IMR-90 (cell line): Measurements from ENCODE around the gene SULT1E1. TPM values are rescaled to one million over a fixed set of nuclear protein-coding genes. Genes with fewer than 3 reads are reported as not detected.

ENCODE experiments used
- ATAC-seq: fragments of 200-7000 bp; cut with Tn5 transposase; 2 replicates; pipeline ENCODE4 v1.9.1; 2020; ENCODE audit warnings: low read depth, mild to moderate bottlenecking, moderate library complexity
- BruUV-seq: library from RNA; stranded (reverse); fragments of 400-500 nt; replicated peaks from 2 replicates; lab custom pipeline; 2021; lab: Mats Ljungman, UMichigan
- CTCF ChIA-PET: fragments of 300-600 bp; formaldehyde crosslinking; extraction: SDS; loops from one replicate; lab custom pipeline; 2021; ENCODE audit warnings: antibody characterized with exemption; lab: Yijun Ruan, JAX
- POLR2A ChIA-PET: fragments of 300-600 bp; sonication (Branson Sonifier 250); formaldehyde crosslinking; loops from one replicate; lab custom pipeline; 2022; ENCODE audit warnings: antibody characterized with exemption; ENCODE audit not compliant: unreplicated experiment; lab: Charles Lee
- DNase-seq: peaks from one replicate; pipeline ENCODE4 v3.0.0; 2013
- H2AFZ ChIP-seq: replicated peaks from 2 replicates; pipeline ENCODE3; 2013; ENCODE audit warnings: low read length, mild to moderate bottlenecking; ENCODE audit not compliant: poor library complexity
- H2AK5ac ChIP-seq: 2 replicates; pipeline ENCODE4 v1.6.1; 2013; ENCODE audit warnings: low read depth, low read length, inconsistent platforms
- H2AK9ac ChIP-seq: replicated peaks from 2 replicates; pipeline ENCODE3; 2013; ENCODE audit warnings: mild to moderate bottlenecking, low read depth, low read length, moderate library complexity; ENCODE audit not compliant: poor library complexity
- H2BK120ac ChIP-seq: 2 replicates; pipeline ENCODE4 v1.6.1; 2013; ENCODE audit warnings: low read depth, low read length, inconsistent platforms
- H2BK15ac ChIP-seq: 3 replicates; pipeline ENCODE4 v1.6.1; 2013; ENCODE audit warnings: low read depth, low read length, inconsistent platforms
- H2BK20ac ChIP-seq: 2 replicates; pipeline ENCODE4 v1.6.1; 2013; ENCODE audit warnings: low read depth, mild to moderate bottlenecking, inconsistent platforms, low read length, moderate library complexity
- H2BK5ac ChIP-seq: 2 replicates; pipeline ENCODE4 v1.6.1; 2013; ENCODE audit warnings: mild to moderate bottlenecking, low read depth, low read length, inconsistent platforms; ENCODE audit not compliant: poor library complexity, severe bottlenecking
- H3K14ac ChIP-seq: replicated peaks from 2 replicates; pipeline ENCODE4 v1.6.1; 2013; ENCODE audit warnings: low read depth, low read length, inconsistent platforms
- H3K18ac ChIP-seq: 2 replicates; pipeline ENCODE4 v1.6.1; 2013; ENCODE audit warnings: low read depth, low read length, control low read depth
- H3K23ac ChIP-seq: 2 replicates; pipeline ENCODE4 v1.6.1; 2013; ENCODE audit warnings: low read depth, low read length, inconsistent platforms
- H3K27ac ChIP-seq: 2 replicates; pipeline ENCODE4 v1.5.1; 2013; ENCODE audit warnings: mild to moderate bottlenecking, control low read depth, low read length; ENCODE audit not compliant: insufficient read depth
- H3K27me3 ChIP-seq: 2 replicates; pipeline ENCODE4 v1.6.1; 2013; ENCODE audit warnings: low read length; ENCODE audit not compliant: control insufficient read depth, insufficient read depth
- H3K36me3 ChIP-seq: 2 replicates; pipeline ENCODE4 v1.6.1; 2013; ENCODE audit warnings: low read length, mixed read lengths; ENCODE audit not compliant: control insufficient read depth, insufficient read depth
- H3K4ac ChIP-seq: 2 replicates; pipeline ENCODE4 v1.6.1; 2013; ENCODE audit warnings: low read depth, low read length, inconsistent platforms
- H3K4me1 ChIP-seq: 2 replicates; pipeline ENCODE4 v1.6.1; 2013; ENCODE audit warnings: low read length, mixed read lengths; ENCODE audit not compliant: control insufficient read depth, insufficient read depth
- H3K4me2 ChIP-seq: 2 replicates; pipeline ENCODE4 v1.6.1; 2013; ENCODE audit warnings: low read depth, mild to moderate bottlenecking, control low read depth, low read length, moderate library complexity
- H3K4me3 ChIP-seq: 2 replicates; pipeline ENCODE4 v1.5.1; 2013; ENCODE audit warnings: low read depth, mild to moderate bottlenecking, control low read depth, low read length, moderate library complexity; ENCODE audit not compliant: insufficient read depth
- H3K56ac ChIP-seq: 2 replicates; pipeline ENCODE4 v1.6.1; 2013; ENCODE audit warnings: low read length, inconsistent platforms; ENCODE audit not compliant: insufficient read depth; ENCODE audit errors: extremely low read depth
- H3K79me1 ChIP-seq, 2 experiments: 2 replicates each; pipeline ENCODE4 v1.6.1; 2013; ENCODE audit warnings: low read length in 2 of 2, inconsistent platforms in 1 of 2, low read depth in 1 of 2
- H3K9ac ChIP-seq: 2 replicates; pipeline ENCODE4 v1.6.1; 2013; ENCODE audit warnings: low read depth, low read length, control low read depth
- H3K9me1 ChIP-seq: 2 replicates; pipeline ENCODE4 v1.6.1; 2013; ENCODE audit warnings: low read length, inconsistent platforms; ENCODE audit not compliant: insufficient read depth
- H3K9me3 ChIP-seq: 2 replicates; pipeline ENCODE4 v1.6.1; 2013; ENCODE audit warnings: low read length; ENCODE audit not compliant: control insufficient read depth, insufficient read depth
- H4K20me1 ChIP-seq: 2 replicates; pipeline ENCODE4 v1.6.1; 2013; ENCODE audit warnings: low read length, inconsistent platforms; ENCODE audit not compliant: insufficient read depth
- H4K5ac ChIP-seq: 2 replicates; pipeline ENCODE4 v1.6.1; 2013; ENCODE audit warnings: mild to moderate bottlenecking, low read depth, low read length, control low read depth
- H4K8ac ChIP-seq, 2 experiments: 2 replicates each; pipeline ENCODE4 v1.6.1; 2013; ENCODE audit warnings: low read depth in 2 of 2, low read length in 2 of 2, control low read depth in 1 of 2, inconsistent platforms in 1 of 2
- H4K91ac ChIP-seq: 2 replicates; pipeline ENCODE4 v1.6.1; 2013; ENCODE audit warnings: low read depth, low read length, inconsistent platforms; ENCODE audit not compliant: insufficient read depth
- BHLHE40 ChIP-seq: fragments of 150-350 bp; IDR thresholded peaks from 2 replicates; pipeline ENCODE4 v1.6.1; 2016; ENCODE audit warnings: mild to moderate bottlenecking, low read depth, low read length
- CEBPB ChIP-seq: IDR thresholded peaks from 2 replicates; pipeline ENCODE4 v1.6.1; 2012; ENCODE audit warnings: low read depth, low read length, improper control_type of control experiment
- CHD1 ChIP-seq: IDR thresholded peaks from 2 replicates; pipeline ENCODE4 v1.6.1; 2012; ENCODE audit warnings: low read depth, low read length, improper control_type of control experiment
- CTCF ChIP-seq: conservative IDR thresholded peaks from 2 replicates; pipeline ENCODE4 v1.5.1; 2012; ENCODE audit warnings: mild to moderate bottlenecking, low read depth, low read length, improper control_type of control experiment
- FOS ChIP-seq: fragments of 150-350 bp; IDR thresholded peaks from 2 replicates; pipeline ENCODE4 v1.6.1; 2016; ENCODE audit warnings: low read depth, low read length
- MAFK ChIP-seq: IDR thresholded peaks from 2 replicates; pipeline ENCODE4 v1.6.1; 2012; ENCODE audit warnings: low read depth, low read length, improper control_type of control experiment
- MAZ ChIP-seq: IDR thresholded peaks from 2 replicates; pipeline ENCODE4 v1.6.1; 2012; ENCODE audit warnings: low read depth, mild to moderate bottlenecking, low read length, improper control_type of control experiment, moderate library complexity, borderline replicate concordance
- MXI1 ChIP-seq: IDR thresholded peaks from 2 replicates; pipeline ENCODE4 v1.6.1; 2012; ENCODE audit warnings: low read depth, mild to moderate bottlenecking, low read length, moderate library complexity, borderline replicate concordance
- NFE2L2 ChIP-seq: fragments of 150-350 bp; IDR thresholded peaks from 2 replicates; pipeline ENCODE4 v1.6.1; 2016; ENCODE audit warnings: low read depth, mild to moderate bottlenecking, low read length
- POLR2A ChIP-seq: IDR thresholded peaks from 2 replicates; pipeline ENCODE4 v1.6.1; 2012; ENCODE audit warnings: mild to moderate bottlenecking, low read depth, low read length
- RAD21 ChIP-seq: IDR thresholded peaks from 2 replicates; pipeline ENCODE4 v1.6.1; 2012; ENCODE audit warnings: low read length, improper control_type of control experiment
- RCOR1 ChIP-seq: IDR thresholded peaks from 2 replicates; pipeline ENCODE4 v1.6.1; 2012; ENCODE audit warnings: mild to moderate bottlenecking, low read length, improper control_type of control experiment; ENCODE audit not compliant: insufficient replicate concordance
- RFX5 ChIP-seq: IDR thresholded peaks from 2 replicates; pipeline ENCODE4 v1.8.0; 2012; ENCODE audit warnings: low read depth, mild to moderate bottlenecking, low read length, moderate library complexity
- SMC3 ChIP-seq: fragments of 150-350 bp; IDR thresholded peaks from 2 replicates; pipeline ENCODE4 v1.6.1; 2016; ENCODE audit warnings: low read depth, mild to moderate bottlenecking, antibody characterized with exemption, low read length, moderate library complexity
- WGBS, 2 experiments: methylation state at CpG; one replicate each; pipeline versions ENCODE4 v1.1.5 to v1.1.7; 2013; ENCODE audit warnings: missing lambda C conversion rate in 2 of 2; ENCODE audit not compliant: insufficient read length in 1 of 2; ENCODE audit errors: extremely low coverage in 2 of 2; 5-methylcytosine and 5-hydroxymethylcytosine counted together
- dilution Hi-C: fragments of 300-500 bp; cut with HindIII; formaldehyde crosslinking; loops from one replicate; pipeline ENCODE4 v1.14.3; 2018; ENCODE audit warnings: low sequenced_read_pairs; ENCODE audit not compliant: unreplicated experiment
- in situ Hi-C: fragments of 300-500 bp; cut with MboI; formaldehyde crosslinking; loops from 3 replicates; pipeline ENCODE4 v1.14.3; 2019; ENCODE audit warnings: low sequenced_read_pairs, inconsistent platforms, mixed read lengths
- intact Hi-C: fragments of 100-400 bp; cut with micrococcal nuclease; formaldehyde crosslinking; loops from 2 replicates; pipeline ENCODE4 v1.10.0; 2022
- polyA plus RNA-seq, 3 experiments: library from polyadenylated mRNA; depleted of rRNA; stranded (reverse); fragments of >200 nt; gene quantifications; 2 replicates each; pipeline ENCODE4 v1.2.3, GENCODE V29; 2012; ENCODE audit warnings: low replicate concordance in 1 of 3
- total RNA-seq: library from RNA; depleted of rRNA; stranded (reverse); fragments of >200 nt; gene quantifications from 2 replicates; pipeline ENCODE4 v1.2.3, GENCODE V29; 2012
- TF ChIP-seq, protein P1 (sequence below): fragments of 150-350 bp; IDR thresholded peaks from 2 replicates; pipeline ENCODE4 v1.6.1; 2017; ENCODE audit warnings: mild to moderate bottlenecking, antibody characterized with exemption, low read length, low read depth
- TF ChIP-seq, protein P2 (sequence below): fragments of 150-350 bp; IDR thresholded peaks from 2 replicates; pipeline ENCODE4 v1.6.1; 2016; ENCODE audit warnings: low read depth, mild to moderate bottlenecking, low read length, moderate library complexity, borderline replicate concordance

The SULT1E1 gene
- total and polyA plus RNA-seq, 2 of the 4 experiments (the other 2 are of a cell fraction), result not detected

DNA sequence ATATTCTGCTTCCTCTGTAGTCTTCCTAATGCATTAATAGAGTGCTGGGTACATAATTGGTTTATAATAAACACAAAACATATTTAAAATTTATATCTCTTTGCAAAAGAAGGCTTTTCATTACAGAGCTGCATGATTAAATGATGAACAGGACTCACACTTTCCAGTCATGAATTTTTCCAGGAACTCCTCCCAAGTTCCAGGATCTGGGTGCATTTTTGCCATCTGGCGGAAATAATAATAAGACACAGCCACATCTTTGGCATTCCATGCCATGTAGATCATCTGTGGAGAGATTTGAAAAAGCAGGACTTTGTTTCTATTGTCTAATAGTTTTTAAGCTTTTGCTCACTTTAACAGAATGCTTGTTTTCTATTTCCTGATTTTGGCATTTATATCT lies 59.3 kb downstream of the SULT1E1 start:
- TF ChIP-seq SMC3, result no peak
- TF ChIP-seq NFE2L2, result no peak
- TF ChIP-seq RAD21, result no peak
- TF ChIP-seq POLR2A, result no peak
- no peak for TF ChIP-seq FOS
- no peak for TF ChIP-seq CHD1
- TF ChIP-seq MXI1, result no peak
- no peak for TF ChIP-seq CEBPB
- TF ChIP-seq, protein P1, sequence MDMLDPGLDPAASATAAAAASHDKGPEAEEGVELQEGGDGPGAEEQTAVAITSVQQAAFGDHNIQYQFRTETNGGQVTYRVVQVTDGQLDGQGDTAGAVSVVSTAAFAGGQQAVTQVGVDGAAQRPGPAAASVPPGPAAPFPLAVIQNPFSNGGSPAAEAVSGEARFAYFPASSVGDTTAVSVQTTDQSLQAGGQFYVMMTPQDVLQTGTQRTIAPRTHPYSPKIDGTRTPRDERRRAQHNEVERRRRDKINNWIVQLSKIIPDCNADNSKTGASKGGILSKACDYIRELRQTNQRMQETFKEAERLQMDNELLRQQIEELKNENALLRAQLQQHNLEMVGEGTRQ, result no peak
- no peak for TF ChIP-seq CTCF
- TF ChIP-seq RFX5, result no peak
- TF ChIP-seq RCOR1, result no peak
- no peak for TF ChIP-seq MAZ
- TF ChIP-seq BHLHE40, result no peak
- no peak for TF ChIP-seq MAFK
- TF ChIP-seq, protein P2, sequence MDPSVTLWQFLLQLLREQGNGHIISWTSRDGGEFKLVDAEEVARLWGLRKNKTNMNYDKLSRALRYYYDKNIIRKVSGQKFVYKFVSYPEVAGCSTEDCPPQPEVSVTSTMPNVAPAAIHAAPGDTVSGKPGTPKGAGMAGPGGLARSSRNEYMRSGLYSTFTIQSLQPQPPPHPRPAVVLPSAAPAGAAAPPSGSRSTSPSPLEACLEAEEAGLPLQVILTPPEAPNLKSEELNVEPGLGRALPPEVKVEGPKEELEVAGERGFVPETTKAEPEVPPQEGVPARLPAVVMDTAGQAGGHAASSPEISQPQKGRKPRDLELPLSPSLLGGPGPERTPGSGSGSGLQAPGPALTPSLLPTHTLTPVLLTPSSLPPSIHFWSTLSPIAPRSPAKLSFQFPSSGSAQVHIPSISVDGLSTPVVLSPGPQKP, result no peak
- Histone ChIP-seq H3K9me1 (no peaks in the 10 kb centered on the region), H2AFZ (no peak overlapping the region), H2BK120ac (no peak overlapping the region), H3K4me3 (no peak overlapping the region), H3K27me3 (no peaks in the 10 kb centered on the region), H4K91ac (no peak overlapping the region), H3K79me1 (no peaks in the 10 kb centered on the region), H3K27ac (no peak overlapping the region), H2AK5ac (no peak overlapping the region), H2AK9ac (no peak overlapping the region), H3K14ac (no peak overlapping the region), H3K9me3 (no peaks in the 10 kb centered on the region), H3K18ac (no peak overlapping the region), H3K9ac (no peak overlapping the region), H3K4me2 (no peak overlapping the region), H4K20me1 (no peaks in the 10 kb centered on the region), H4K8ac (no peak overlapping the region), H3K4me1 (no peaks in the 10 kb centered on the region), H2BK5ac (no peak overlapping the region), H3K23ac (no peak overlapping the region), H2BK20ac (no peak overlapping the region), H3K56ac (no peak overlapping the region), H4K5ac (no peak overlapping the region), H2BK15ac (no peak overlapping the region), H3K36me3 (no peaks in the 10 kb centered on the region), H3K4ac (no peak overlapping the region)
- in situ Hi-C loops, result no loop called here
- DNase-seq, result no peak
- CTCF ChIA-PET, result no interaction called here
- ATAC-seq, result no peak
- WGBS, 2 experiments, result no CpG with 5 or more reads among the region's 1 CpG
- BruUV-seq, result no TSS peak
- intact Hi-C loops, result no loop called here
- POLR2A ChIA-PET, result no interaction called here
- dilution Hi-C loops, result no loop called here
